ENCODE data around the gene MYCL. TPM values are rescaled to one million over a fixed set of nuclear protein-coding genes. Genes with fewer than 3 reads are reported as not detected.

The MYCL gene
- total and polyA plus RNA-seq, 2 of the 8 experiments (the other 6 are each of a cell fraction or from before 2014, with no cell fraction given) = 20.3 to 28.8 TPM

DNA sequence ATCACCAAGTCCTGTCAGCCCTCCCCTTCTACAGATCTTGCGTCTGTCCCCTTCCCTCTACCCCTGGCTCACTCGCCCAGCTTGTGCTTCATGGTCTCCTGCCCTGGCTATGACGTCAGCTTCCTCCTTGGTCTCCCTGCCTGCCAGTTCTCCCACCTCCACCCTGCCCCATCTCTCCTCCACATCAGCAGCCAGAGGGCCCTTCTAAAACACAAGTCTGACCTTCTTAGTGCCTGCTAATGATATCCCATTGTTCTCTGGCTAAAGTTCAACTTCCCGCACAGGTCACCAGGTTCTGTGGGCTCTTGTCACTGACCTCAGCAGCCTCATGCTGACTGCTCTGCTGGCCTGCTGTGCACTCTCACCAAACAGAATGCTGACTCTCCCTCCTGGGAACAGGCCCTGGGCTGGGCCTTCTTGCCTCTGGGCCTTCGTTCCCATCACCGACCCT, 24.7 kb upstream of the MYCL start (continued):
- TF ChIP-seq CTCF (IDR thresholded peaks at IDR 0.05; ENCODE audit: control extremely low read depth in 1 of 3, insufficient read depth in 1 of 3, low read depth in 1 of 3, low read length in 3 of 3) (no peak), TCF12 (IDR thresholded peaks at IDR 0.05; ENCODE audit: low read depth, low read length) (no peak), SIRT6 (IDR thresholded peaks at IDR 0.05; ENCODE audit: low read length) (no peak), BRCA1 (IDR thresholded peaks at IDR 0.05; ENCODE audit: low read depth, low read length) (no peak)

Measured in H1 (cell line).